GM23248 (cell line): ENCODE results near the gene MOB2. TPM values are rescaled to one million over a fixed set of nuclear protein-coding genes. Genes with fewer than 3 reads are reported as not detected.

Experiments
- DNase-seq: peaks from one replicate; pipeline ENCODE4 v3.0.0-alpha.2; 2015
- H2AFZ ChIP-seq: fragments of 200-600 bp; sonication (generic); 2 replicates; pipeline ENCODE4 v1.6.1; 2016; ENCODE audit warnings: antibody characterized with exemption
- H3F3A ChIP-seq: fragments of 200-600 bp; sonication (generic); 2 replicates; pipeline ENCODE4 v1.6.1; 2016; ENCODE audit warnings: mild to moderate bottlenecking, antibody characterized with exemption, mixed run types; ENCODE audit not compliant: insufficient read depth
- H3K27ac ChIP-seq: fragments of 200-600 bp; sonication (generic); 2 replicates; pipeline ENCODE4 v1.5.1; 2016; ENCODE audit warnings: mild to moderate bottlenecking
- H3K27me3 ChIP-seq: fragments of 200-600 bp; sonication (generic); replicated peaks from 2 replicates; pipeline ENCODE4 v1.6.1; 2016; ENCODE audit warnings: mild to moderate bottlenecking; ENCODE audit not compliant: insufficient read depth
- H3K36me3 ChIP-seq: fragments of 200-600 bp; sonication (generic); 2 replicates; pipeline ENCODE4 v1.6.1; 2016; ENCODE audit warnings: low read depth, mild to moderate bottlenecking
- H3K4me1 ChIP-seq: fragments of 200-600 bp; sonication (generic); 2 replicates; pipeline ENCODE4 v1.6.1; 2016; ENCODE audit warnings: mild to moderate bottlenecking; ENCODE audit not compliant: insufficient read depth
- H3K4me2 ChIP-seq: fragments of 200-600 bp; sonication (generic); one replicate; pipeline ENCODE4 v1.6.1; 2016; ENCODE audit warnings: mild to moderate bottlenecking; ENCODE audit not compliant: unreplicated experiment
- H3K4me3 ChIP-seq: fragments of 200-600 bp; sonication (generic); 2 replicates; pipeline ENCODE4 v1.5.1; 2016; ENCODE audit warnings: mild to moderate bottlenecking
- H3K79me2 ChIP-seq: fragments of 200-600 bp; sonication (generic); 2 replicates; pipeline ENCODE4 v1.6.1; 2016; ENCODE audit warnings: mild to moderate bottlenecking; ENCODE audit not compliant: insufficient read depth
- H3K9ac ChIP-seq: fragments of 200-600 bp; sonication (generic); 2 replicates; pipeline ENCODE4 v1.6.1; 2016; ENCODE audit warnings: mild to moderate bottlenecking
- H3K9me2 ChIP-seq: fragments of 200-600 bp; sonication (generic); 2 replicates; pipeline ENCODE4 v1.6.1; 2016; ENCODE audit warnings: mixed run types, mild to moderate bottlenecking, moderate library complexity; ENCODE audit not compliant: insufficient read depth
- H3K9me3 ChIP-seq: fragments of 200-600 bp; sonication (generic); one replicate; pipeline ENCODE4 v1.6.1; 2017; ENCODE audit warnings: low read depth
- H4K20me1 ChIP-seq: fragments of 200-600 bp; sonication (generic); 2 replicates; pipeline ENCODE4 v1.6.0; 2016; ENCODE audit not compliant: insufficient read depth
- EZH2 ChIP-seq: fragments of 200-600 bp; sonication (generic); IDR thresholded peaks from 2 replicates; pipeline ENCODE4 v1.6.1; 2018; ENCODE audit warnings: antibody characterized with exemption, mild to moderate bottlenecking; ENCODE audit not compliant: insufficient read depth, poor library complexity, severe bottlenecking
- EZH2phosphoT487 ChIP-seq: fragments of 200-600 bp; sonication (generic); IDR thresholded peaks from 2 replicates; pipeline ENCODE4 v1.6.1; 2018; ENCODE audit warnings: antibody characterized with exemption, moderate library complexity, mild to moderate bottlenecking, low read depth; ENCODE audit not compliant: insufficient read depth
- WGBS, 2 experiments: methylation state at CpG; one replicate each; pipeline ENCODE4 v1.1.6; 2015 to 2017; ENCODE audit warnings: low lambda C conversion rate in 2 of 2, low coverage in 1 of 2; ENCODE audit errors: missing lambda C conversion rate in 2 of 2; 5-methylcytosine and 5-hydroxymethylcytosine counted together
- in situ Hi-C: fragments of 300-500 bp; cut with MboI; formaldehyde crosslinking; loops from 2 replicates; pipeline ENCODE4 v1.15.0; 2020
- polyA plus RNA-seq: library from polyadenylated mRNA; unstranded; fragments of >200 nt; fragmentation: Nextera tagmentation; extraction: Ambion mirVana; gene quantifications from 2 replicates; pipeline ENCODE4 v1.2.1, GENCODE V29; 2016
- total RNA-seq: library from RNA; depleted of rRNA; stranded (reverse); fragments of >200 nt; shearing (Covaris generic); gene quantifications from 2 replicates; pipeline ENCODE4 v1.2.3, GENCODE V29; 2014

Gene MOB2
- total and polyA plus RNA-seq, 2 experiments from 2014 or later, result 28.8 to 29.3 TPM

GRCh38 chr11:1475841-1476240 is 10.7 kb downstream of the MOB2 start:
- H3K4me2 ChIP-seq, result no peak overlapping the region
- no peak overlapping the region for H3K4me3 ChIP-seq
- H3K27ac ChIP-seq, result no peak overlapping the region
- TF ChIP-seq EZH2phosphoT487 (no peak), EZH2 (no peak)
- WGBS, 2 experiments, result 96 to 98% methylated on average over 12 of the region's 12 CpGs
- no peaks in the 10 kb centered on the region for H3K27me3 ChIP-seq
- H4K20me1 ChIP-seq, result no peaks in the 10 kb centered on the region
- H3K4me1 ChIP-seq, result no peaks in the 10 kb centered on the region
- no peaks in the 10 kb centered on the region for H3K79me2 ChIP-seq
- in situ Hi-C loops, result no loop called here
- H3K9me3 ChIP-seq, result no peaks in the 10 kb centered on the region
- no peak for DNase-seq
- H2AFZ ChIP-seq, result no peak overlapping the region
- H3K9me2 ChIP-seq, result no peaks in the 10 kb centered on the region
- H3K9ac ChIP-seq, result no peak overlapping the region
- H3F3A ChIP-seq, result no peaks in the 10 kb centered on the region
- peaks cover 5% of the 10 kb centered on the region; the same call in 1 of the 2 replicates for H3K36me3 ChIP-seq

GRCh38 chr11:1473786-1474185 is 12.8 kb downstream of the MOB2 start:
- H3K36me3 ChIP-seq, result peaks cover 5% of the 10 kb centered on the region; the same call in 1 of the 2 replicates
- no peaks in the 10 kb centered on the region for H3K9me2 ChIP-seq
- H3K79me2 ChIP-seq, result no peaks in the 10 kb centered on the region
- no peaks in the 10 kb centered on the region for H3F3A ChIP-seq
- no peak overlapping the region for H3K4me2 ChIP-seq
- H4K20me1 ChIP-seq, result no peaks in the 10 kb centered on the region
- H3K9ac ChIP-seq, result no peak overlapping the region
- no peak overlapping the region for H3K27ac ChIP-seq
- H3K4me1 ChIP-seq, result no peaks in the 10 kb centered on the region
- WGBS, 2 experiments, result 94 to 95% methylated on average over 21 to 22 of the region's 22 CpGs
- H3K27me3 ChIP-seq, result no peaks in the 10 kb centered on the region
- H3K9me3 ChIP-seq, result no peaks in the 10 kb centered on the region
- no peak for TF ChIP-seq EZH2phosphoT487
- TF ChIP-seq EZH2, result no peak
- in situ Hi-C loops, result no loop called here
- no peak overlapping the region for H3K4me3 ChIP-seq
- no peak overlapping the region for H2AFZ ChIP-seq
- no peak for DNase-seq

GRCh38 chr11:1473011-1473628 is 13.5 kb downstream of the MOB2 start:
- Histone ChIP-seq H4K20me1 (no peaks in the 10 kb centered on the region), H3K4me3 (no peak overlapping the region), H3K9ac (no peak overlapping the region), H3K4me1 (no peaks in the 10 kb centered on the region), H3K79me2 (no peaks in the 10 kb centered on the region), H2AFZ (no peak overlapping the region), H3F3A (no peaks in the 10 kb centered on the region), H3K36me3 (peaks cover 5% of the 10 kb centered on the region; the same call in 1 of the 2 replicates), H3K9me3 (no peaks in the 10 kb centered on the region), H3K27ac (no peak overlapping the region), H3K9me2 (no peaks in the 10 kb centered on the region), H3K4me2 (no peak overlapping the region), H3K27me3 (no peaks in the 10 kb centered on the region)
- in situ Hi-C loops, result no loop called here
- WGBS, 2 experiments, result 95% methylated on average over 12 of the region's 12 CpGs
- no peak for DNase-seq
- no peak for TF ChIP-seq EZH2phosphoT487
- no peak for TF ChIP-seq EZH2

- no peaks in the 10 kb centered on the region for H3K9me2 ChIP-seq
- no peaks in the 10 kb centered on the region for H3F3A ChIP-seq
- in situ Hi-C loops, result no loop called here
- peaks cover 5% of the 10 kb centered on the region; the same call in 1 of the 2 replicates for H3K36me3 ChIP-seq
- TF ChIP-seq EZH2phosphoT487 (no peak), EZH2 (no peak)
- H3K79me2 ChIP-seq, result no peaks in the 10 kb centered on the region
- no peak overlapping the region for H3K4me3 ChIP-seq
- H3K27ac ChIP-seq, result no peak overlapping the region
- no peak overlapping the region for H3K9ac ChIP-seq
- no peaks in the 10 kb centered on the region for H3K4me1 ChIP-seq
- no peaks in the 10 kb centered on the region for H3K9me3 ChIP-seq
- no peak overlapping the region for H2AFZ ChIP-seq
- H3K27me3 ChIP-seq, result no peaks in the 10 kb centered on the region
- WGBS, 2 experiments, result 84 to 92% methylated on average over 16 to 19 of the region's 21 CpGs
- H4K20me1 ChIP-seq, result no peaks in the 10 kb centered on the region
- H3K4me2 ChIP-seq, result no peak overlapping the region
- no peak for DNase-seq
These were observed 14.2 kb downstream of the MOB2 start for GRCh38 chr11:1472180-1473005.
